GM12891 (cell line): Measurements from ENCODE around the gene MOCOS.
"Not testable (repeated sequence)": the region's sequence is repeated elsewhere in the genome, so short reads cannot be mapped to it uniquely, and the experiment has no call there.

ENCODE experiments used
- DNase-seq: peaks from one replicate; pipeline ENCODE4 v3.0.0; 2011; ENCODE audit warnings: low spot score; ENCODE audit not compliant: insufficient read length
- FAIRE-seq: peaks from 2 replicates; lab custom pipeline; 2011; peaks lifted over from hg19 to GRCh38; lab: Jason Lieb, UNC
- PAX5 ChIP-seq: IDR thresholded peaks from 2 replicates; pipeline ENCODE4 v1.6.1; 2011; ENCODE audit warnings: low read length, moderate library complexity, mild to moderate bottlenecking; ENCODE audit not compliant: insufficient read depth, severe bottlenecking
- POLR2A ChIP-seq: IDR thresholded peaks from 2 replicates; pipeline ENCODE4 v1.6.1; 2011; ENCODE audit warnings: low read depth, low read length, control low read depth
- POLR2AphosphoS5 ChIP-seq: IDR thresholded peaks from 2 replicates; pipeline ENCODE4 v1.6.1; 2011; ENCODE audit warnings: low read depth, low read length, control low read depth
- POU2F2 ChIP-seq: IDR thresholded peaks from 2 replicates; pipeline ENCODE4 v1.6.1; 2011; ENCODE audit warnings: low read depth, mild to moderate bottlenecking, control low read depth, low read length, moderate library complexity
- SPI1 ChIP-seq: IDR thresholded peaks from 2 replicates; pipeline ENCODE4 v1.6.1; 2011; ENCODE audit warnings: low read depth, low read length, control low read depth
- TAF1 ChIP-seq: IDR thresholded peaks from 2 replicates; pipeline ENCODE4 v1.6.1; 2011; ENCODE audit warnings: low read depth, low read length, control low read depth

Gene MOCOS

DNA sequence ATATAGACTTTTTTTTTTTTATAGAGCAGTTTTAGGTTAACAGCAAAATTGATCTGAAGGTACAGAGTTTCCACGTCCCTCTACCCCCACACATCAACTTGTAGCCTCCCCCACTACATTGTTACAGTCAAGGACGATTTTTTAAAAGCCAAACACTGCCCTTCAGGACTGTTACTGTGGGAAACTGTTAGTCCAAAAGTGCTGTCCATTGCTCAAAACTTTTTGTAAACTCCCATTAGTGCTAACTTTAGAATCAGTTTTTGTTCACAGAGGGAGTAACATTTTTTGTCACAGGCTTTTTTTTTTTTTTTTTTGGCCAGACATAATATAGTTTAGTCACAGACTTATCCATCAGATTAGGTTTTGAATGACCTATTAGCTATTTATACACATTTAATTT, 33.5 kb upstream of the MOCOS start:
- TF ChIP-seq PAX5 (no peak), POU2F2 (no peak), TAF1 (no peak), POLR2AphosphoS5 (no peak), SPI1 (no peak), POLR2A (no peak)
- FAIRE-seq (no peak), DNase-seq (no peak)

DNA sequence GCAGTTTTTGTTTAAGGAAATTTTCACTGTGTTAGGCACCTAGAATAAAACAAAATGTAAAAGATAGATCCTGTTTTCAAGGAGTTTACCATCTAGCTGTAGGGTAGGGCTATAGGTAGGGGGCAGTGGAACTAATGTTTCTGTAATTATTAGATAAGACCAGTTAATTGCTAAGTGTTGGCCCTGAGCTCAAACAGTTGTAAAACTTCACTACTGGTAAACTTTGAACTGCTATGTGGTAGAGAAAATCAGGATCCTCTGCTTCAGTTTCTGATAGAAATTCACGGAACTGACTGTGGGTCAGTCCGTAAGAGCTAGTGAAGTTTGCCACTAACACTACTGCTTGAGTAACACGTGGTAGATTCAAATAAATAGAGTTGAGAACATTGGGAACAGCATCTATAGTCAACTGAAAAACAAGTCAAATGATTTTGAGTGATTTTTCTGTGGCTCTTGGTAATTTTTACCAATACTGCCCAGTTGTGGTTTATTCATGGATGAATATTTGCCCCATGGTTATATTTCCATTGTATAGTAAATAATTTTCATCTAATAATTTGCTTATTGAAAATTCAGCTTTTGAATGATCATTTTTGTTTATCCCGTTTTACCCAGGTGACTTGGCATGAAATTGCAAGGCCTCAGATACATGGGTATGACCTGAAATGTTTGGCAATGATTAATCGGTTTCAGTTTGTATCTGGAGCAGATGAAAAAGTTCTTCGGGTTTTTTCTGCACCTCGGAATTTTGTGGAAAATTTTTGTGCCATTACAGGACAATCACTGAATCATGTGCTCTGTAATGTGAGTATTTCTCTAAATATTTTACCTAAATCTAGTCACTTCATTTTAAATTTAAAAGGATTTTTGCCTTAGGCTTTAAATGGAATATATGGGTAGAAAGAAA, 31.2 kb upstream of the MOCOS start:
- TF ChIP-seq POU2F2 (no peak), POLR2AphosphoS5 (no peak), POLR2A (no peak), SPI1 (no peak), PAX5 (no peak), TAF1 (no peak)
- FAIRE-seq, result no peak
- no peak for DNase-seq

DNA sequence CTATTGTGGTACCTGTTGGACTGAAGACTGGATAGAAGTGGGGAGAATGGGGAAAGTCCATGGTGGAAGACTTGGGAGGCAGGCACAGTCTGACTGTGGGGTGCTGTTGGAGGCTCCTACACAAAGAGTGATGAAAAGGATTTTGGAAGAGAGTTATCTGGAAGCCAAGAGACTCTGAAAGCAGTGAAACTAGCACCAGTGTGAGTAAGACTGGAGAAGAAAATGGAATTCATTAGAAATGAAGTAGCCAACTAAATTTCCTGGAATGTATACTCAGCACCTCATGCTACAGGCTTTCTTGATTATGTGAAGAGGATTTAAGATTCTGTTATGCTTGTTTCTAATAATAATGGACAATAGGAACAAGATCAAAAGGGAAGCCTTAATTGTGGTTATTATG, 29.9 kb upstream of the MOCOS start:
- no peak for FAIRE-seq
- TF ChIP-seq POLR2A (no peak), SPI1 (no peak), POU2F2 (no peak), TAF1 (no peak), POLR2AphosphoS5 (no peak), PAX5 (no peak)

DNA sequence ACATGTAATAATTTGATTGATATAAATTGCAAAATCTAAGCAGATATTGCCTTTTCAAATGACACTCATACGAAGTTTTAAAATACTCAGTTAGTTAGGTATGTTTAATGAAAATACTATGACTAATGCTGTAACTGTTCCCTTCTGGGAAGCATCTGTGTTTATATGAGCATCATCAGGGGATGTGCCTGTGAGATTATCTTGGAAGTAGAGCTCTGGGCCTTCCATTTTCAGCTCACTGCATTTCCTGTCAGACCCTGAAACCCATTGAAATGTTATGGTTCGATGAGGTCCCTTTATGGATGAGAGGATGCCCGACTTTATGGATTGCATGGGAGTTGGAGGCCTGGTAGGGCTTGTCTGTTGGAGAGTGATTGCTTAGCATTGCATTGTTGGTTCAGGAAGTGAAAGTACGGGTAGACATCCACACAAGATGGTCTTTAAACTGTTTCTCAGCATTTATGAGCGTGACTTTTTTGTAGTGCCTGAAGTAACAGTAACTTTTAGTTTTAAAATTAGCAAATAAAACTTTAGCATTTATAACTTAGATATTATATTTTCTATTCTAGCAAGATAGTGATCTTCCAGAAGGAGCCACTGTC, 28.9 kb upstream of the MOCOS start:
- TF ChIP-seq SPI1 (peak; percentile 86), TAF1 (no peak)
- no peak for DNase-seq
- peak; percentile 79 for FAIRE-seq

More for the DNA sequence above, 29.9 kb upstream of the MOCOS start:
- no peak for DNase-seq

DNA sequence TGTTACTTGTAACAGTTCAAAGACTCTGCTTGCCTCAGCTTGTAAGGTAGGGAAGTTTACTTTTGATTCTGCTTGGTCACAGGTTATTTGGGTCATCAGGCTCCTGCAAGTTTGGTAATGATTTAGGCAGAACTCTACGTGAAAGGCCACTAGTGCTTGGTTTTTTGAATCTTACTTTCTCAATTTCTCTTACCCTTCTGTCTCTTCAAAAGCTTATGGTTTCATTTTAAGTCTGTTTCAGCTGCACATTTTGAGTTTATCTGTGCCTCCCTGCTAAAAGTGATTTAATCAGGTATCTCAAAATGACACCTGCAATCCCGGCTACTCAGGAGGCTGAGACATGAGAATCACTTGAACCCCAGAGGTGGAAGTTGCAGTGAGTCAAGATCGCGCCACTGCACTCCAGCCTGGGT, 26.3 kb upstream of the MOCOS start:
- TF ChIP-seq POLR2AphosphoS5 (no peak), POU2F2 (no peak), POLR2A (no peak), TAF1 (no peak), SPI1 (no peak), PAX5 (no peak)
- no peak for FAIRE-seq

DNA sequence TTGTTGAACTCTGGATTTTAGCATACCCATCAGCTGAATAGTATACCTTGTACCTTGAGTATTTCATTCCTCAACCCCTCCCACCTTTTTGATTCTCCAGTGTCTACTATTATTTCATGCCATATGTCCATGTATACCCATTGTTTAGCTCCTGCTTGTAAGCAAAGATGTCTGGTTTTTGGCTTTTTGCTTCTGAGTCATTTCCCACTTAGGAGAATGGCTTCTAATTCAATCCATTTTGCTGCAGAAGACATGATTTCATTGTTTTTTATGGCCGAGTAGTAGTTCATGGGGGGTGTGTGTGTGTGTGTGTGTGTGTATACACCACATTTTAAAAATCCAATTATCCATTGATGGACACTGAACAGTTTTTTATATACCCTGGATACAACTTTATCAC, 24.3 kb upstream of the MOCOS start:
- FAIRE-seq (no peak), DNase-seq (no peak)
- TF ChIP-seq TAF1, result no peak
- no peak for TF ChIP-seq POLR2A

More for the DNA sequence above, 26.3 kb upstream of the MOCOS start:
- DNase-seq, result no peak

DNA sequence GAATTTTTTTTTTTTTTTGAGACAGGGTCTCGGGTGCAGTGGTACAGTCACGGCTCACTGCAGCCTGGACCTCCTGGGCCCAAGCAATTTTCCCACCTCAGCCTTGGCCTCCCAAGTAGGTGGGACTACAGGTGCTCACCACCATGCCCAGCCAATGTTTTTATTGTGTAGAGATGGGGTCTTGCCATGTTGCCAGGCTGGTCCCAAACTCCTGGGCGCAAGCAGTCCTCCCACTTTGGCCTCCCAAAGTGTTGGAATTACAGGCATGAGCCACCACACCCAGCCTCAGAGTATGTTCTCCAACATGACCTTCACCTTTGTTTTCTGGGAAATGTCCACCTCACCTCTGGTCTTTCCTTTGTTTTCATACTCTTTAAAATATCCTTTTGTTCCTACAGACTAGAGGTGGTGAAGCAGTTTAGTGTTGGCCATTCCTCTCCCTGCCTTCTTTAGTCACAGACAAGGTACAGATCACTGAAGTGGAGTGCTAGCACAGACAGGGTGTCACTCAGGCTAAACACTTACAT, 19.5 kb upstream of the MOCOS start:
- FAIRE-seq (no peak), DNase-seq (no peak)
- TF ChIP-seq TAF1 (no peak), POLR2AphosphoS5 (no peak), SPI1 (no peak)

DNA sequence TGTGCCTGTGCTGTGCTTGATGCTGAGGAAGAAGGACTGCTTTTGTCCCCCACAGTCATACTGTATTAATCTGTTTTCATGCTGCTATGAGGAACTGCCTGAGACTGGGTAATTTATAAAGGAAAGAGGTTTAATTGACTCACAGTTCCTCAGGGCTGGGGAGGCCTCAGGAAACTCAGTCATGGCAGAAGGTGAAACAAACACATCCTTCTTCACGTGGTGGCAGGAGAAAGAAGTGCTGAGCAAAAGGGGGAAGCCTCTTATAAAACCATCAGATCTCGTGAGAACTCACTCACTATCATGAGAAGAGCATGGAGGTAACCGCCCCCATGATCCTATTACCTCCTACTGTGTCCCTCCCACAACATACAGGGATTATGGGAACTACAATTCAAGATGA, 19.0 kb upstream of the MOCOS start:
- not testable (repeated sequence) for FAIRE-seq, DNase-seq

DNA sequence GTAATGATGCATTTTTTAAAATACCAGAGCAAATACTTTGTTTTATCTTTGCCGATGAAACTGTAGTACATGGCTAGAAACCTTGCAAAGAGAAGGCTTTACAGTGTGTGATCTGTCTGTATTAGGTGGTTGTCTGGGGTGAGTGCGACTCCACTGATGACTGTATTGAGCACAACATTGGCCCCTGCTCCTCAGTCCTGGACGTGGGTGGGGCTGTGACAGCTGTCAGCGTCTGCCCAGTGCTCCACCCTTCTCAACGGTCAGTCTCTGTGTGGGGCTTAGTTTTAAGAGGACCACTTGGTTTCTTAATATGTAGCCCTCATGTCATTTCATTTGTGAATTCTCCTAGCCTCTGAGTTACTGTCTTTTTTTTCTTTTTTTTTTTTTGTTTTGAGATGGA, 17.4 kb upstream of the MOCOS start:
- DNase-seq (no peak), FAIRE-seq (no peak)
- no peak for TF ChIP-seq POLR2A
- TF ChIP-seq TAF1, result no peak
- TF ChIP-seq POU2F2, result no peak
- TF ChIP-seq SPI1, result no peak
- TF ChIP-seq PAX5, result no peak
- TF ChIP-seq POLR2AphosphoS5, result no peak

DNA sequence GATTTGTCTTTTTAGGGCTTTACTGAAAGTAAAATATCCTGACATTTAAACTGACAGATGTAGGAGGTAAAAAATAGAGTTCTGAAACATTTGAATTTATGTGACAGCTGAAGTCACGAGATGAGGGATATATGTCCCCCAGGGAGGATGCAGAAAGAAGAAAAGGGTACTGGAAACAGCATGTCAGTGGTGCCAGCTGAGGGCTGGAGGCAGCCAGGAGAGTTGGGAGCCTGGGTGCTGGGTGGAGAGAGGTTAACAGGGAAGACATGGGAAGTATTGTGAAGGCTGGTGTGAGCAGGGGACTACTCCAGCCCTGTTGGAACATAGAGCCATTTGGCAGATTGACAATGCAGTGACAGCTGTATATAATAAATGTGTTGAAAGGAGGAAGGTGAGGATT, 11.8 kb upstream of the MOCOS start:
- FAIRE-seq, result no peak
- no peak for TF ChIP-seq POLR2AphosphoS5
- no peak for TF ChIP-seq POLR2A
- no peak for TF ChIP-seq POU2F2
- no peak for TF ChIP-seq PAX5

More for the DNA sequence above, 11.8 kb upstream of the MOCOS start:
- DNase-seq, result no peak
